Vagina (tissue), 2 donors: ENCODE results near the gene TMEM255B.
A peak's percentile ranks its signal among the peaks of the same experiment; 100 is the strongest.

Experiments used
- CTCF ChIP-seq, 3 experiments: fragments of 450-650 bp in 2 of 3; fragments of 200-600 bp in 1 of 3; sonication (generic) in 1 of 3; IDR thresholded peaks; one replicate each; pipeline ENCODE4 v1.5.1; 2017 to 2019; ENCODE audit warnings: antibody characterized with exemption in 3 of 3, mild to moderate bottlenecking in 2 of 3, moderate library complexity in 2 of 3
- POLR2A ChIP-seq, 2 donors: fragments of 450-650 bp; IDR thresholded peaks; one replicate each; pipeline ENCODE4 v1.6.1; 2017; ENCODE audit warnings: antibody characterized with exemption in 2 of 2, mild to moderate bottlenecking in 2 of 2, moderate library complexity in 2 of 2
- POLR2AphosphoS5 ChIP-seq, 2 donors: sonication (generic); formaldehyde crosslinking; IDR thresholded peaks; one replicate each; pipeline ENCODE4 v1.9.0; 2017; ENCODE audit warnings: antibody characterized with exemption in 2 of 2, mild to moderate bottlenecking in 2 of 2, low read depth in 1 of 2; ENCODE audit not compliant: insufficient read depth in 1 of 2

- TF ChIP-seq CTCF (IDR thresholded peaks at IDR 0.05) (peak; percentile 48 to 73 (median 66)), POLR2A (IDR thresholded peaks at IDR 0.05) (no peak), POLR2AphosphoS5 (IDR thresholded peaks at IDR 0.05; ENCODE audit: insufficient read depth in 1 of 2, low read depth in 1 of 2) (peak in 1 of 2 donors; percentile 54)
Observed at GRCh38 chr13:113724780-113725315, 34.2 kb upstream of the TMEM255B start.
